Right lung (tissue), 10 donors: ENCODE measurements around the gene PSTK. TPM values are rescaled to one million over a fixed set of nuclear protein-coding genes. Genes with fewer than 3 reads are reported as not detected.

ENCODE experiments used
- DNase-seq, 2 donors: peaks; one replicate each; pipeline ENCODE4 v3.0.0-alpha.2; 2013
- long read RNA-seq, 8 donors: transcript quantifications; one replicate each; lab custom pipeline, GENCODE V29; 2026
- polyA plus RNA-seq, 5 donors: library from polyadenylated mRNA; unstranded; fragments of 120-200 nt; gene quantifications; one replicate each; pipeline versions ENCODE4 v1.2.1 to v1.2.3, GENCODE V29; 2013; ENCODE audit warnings: inconsistent platforms in 1 of 5, low replicate concordance in 1 of 5; ENCODE audit not compliant: insufficient read length in 5 of 5, insufficient read depth in 1 of 5

The PSTK gene, protein sequence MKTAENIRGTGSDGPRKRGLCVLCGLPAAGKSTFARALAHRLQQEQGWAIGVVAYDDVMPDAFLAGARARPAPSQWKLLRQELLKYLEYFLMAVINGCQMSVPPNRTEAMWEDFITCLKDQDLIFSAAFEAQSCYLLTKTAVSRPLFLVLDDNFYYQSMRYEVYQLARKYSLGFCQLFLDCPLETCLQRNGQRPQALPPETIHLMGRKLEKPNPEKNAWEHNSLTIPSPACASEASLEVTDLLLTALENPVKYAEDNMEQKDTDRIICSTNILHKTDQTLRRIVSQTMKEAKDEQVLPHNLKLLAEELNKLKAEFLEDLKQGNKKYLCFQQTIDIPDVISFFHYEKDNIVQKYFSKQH
- 10 to 100 TPM in 2 of 5 donors, 1 to 10 TPM in 3; 6.6 to 11.1 (median 8.5) TPM for polyA plus RNA-seq
- long read RNA-seq, donor 1, partial matches to known transcripts, result 0 of 3 reads
- long read RNA-seq, donor 1, other reads (novel, unspliced or antisense), result 0 of 3 reads
- long read RNA-seq, donor 2, result 0 reads
- long read RNA-seq, donor 3, partial matches to known transcripts, result 0 of 2 reads
- long read RNA-seq, donor 3, other reads (novel, unspliced or antisense), result 0 of 2 reads
- long read RNA-seq, donor 4, partial matches to known transcripts, result 0 of 11 reads
- long read RNA-seq, donor 4, other reads (novel, unspliced or antisense), result 9 of 11 reads
- long read RNA-seq, donor 5, partial matches to known transcripts, result 0 of 5 reads
- long read RNA-seq, donor 5, other reads (novel, unspliced or antisense), result 0 of 5 reads
- long read RNA-seq, donor 6, partial matches to known transcripts, result 0 of 2 reads
- long read RNA-seq, donor 6, other reads (novel, unspliced or antisense), result 0 of 2 reads
- long read RNA-seq, donor 7, partial matches to known transcripts, result 0 of 3 reads
- long read RNA-seq, donor 7, other reads (novel, unspliced or antisense), result 0 of 3 reads
- long read RNA-seq, donor 8, partial matches to known transcripts, result 0 of 3 reads
- long read RNA-seq, donor 8, other reads (novel, unspliced or antisense), result 0 of 3 reads

DNA sequence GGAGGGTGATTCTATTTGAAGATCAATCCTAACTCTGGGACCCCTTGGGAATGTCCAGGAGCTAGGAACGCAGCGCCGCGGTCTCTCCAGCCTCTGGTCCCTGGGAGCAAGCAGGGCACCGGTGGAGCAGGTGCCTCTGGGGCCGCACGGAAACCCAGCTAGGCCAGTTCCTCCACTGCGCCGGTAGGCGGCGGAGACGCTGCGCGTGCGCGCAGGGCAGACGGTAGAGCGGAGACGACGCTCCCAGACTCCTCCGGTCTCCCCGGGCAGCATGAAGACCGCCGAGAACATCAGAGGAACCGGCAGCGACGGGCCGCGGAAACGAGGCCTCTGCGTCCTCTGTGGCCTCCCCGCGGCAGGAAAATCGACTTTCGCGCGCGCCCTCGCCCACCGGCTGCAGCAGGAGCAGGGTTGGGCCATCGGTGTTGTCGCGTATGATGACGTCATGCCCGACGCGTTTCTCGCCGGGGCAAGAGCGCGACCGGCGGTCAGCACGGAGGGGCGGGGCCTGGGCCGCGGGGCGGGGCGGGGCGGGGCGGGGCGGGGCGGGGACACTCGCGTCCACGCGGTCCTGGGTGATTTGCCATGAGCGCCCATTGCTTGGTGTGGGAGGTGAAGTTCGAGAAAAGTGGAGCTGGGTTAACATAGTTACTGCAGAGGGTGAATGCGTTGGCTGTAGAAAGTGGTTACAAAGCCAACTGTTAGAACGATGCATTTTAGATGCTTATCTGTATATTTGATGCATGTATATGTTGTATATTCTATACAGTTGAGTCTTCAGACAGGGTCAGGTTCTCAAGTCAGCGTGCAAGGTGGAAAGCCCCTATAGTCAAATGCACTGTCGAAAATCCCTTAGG, at the start of gene PSTK:
Gene PSTK, plus strand, starts transcription at position 193 of the 857 bp plus-strand sequence. Its CDS starts 79 bp downstream, at position 272.
- peak; percentile 95 to 96 for DNase-seq

DNA sequence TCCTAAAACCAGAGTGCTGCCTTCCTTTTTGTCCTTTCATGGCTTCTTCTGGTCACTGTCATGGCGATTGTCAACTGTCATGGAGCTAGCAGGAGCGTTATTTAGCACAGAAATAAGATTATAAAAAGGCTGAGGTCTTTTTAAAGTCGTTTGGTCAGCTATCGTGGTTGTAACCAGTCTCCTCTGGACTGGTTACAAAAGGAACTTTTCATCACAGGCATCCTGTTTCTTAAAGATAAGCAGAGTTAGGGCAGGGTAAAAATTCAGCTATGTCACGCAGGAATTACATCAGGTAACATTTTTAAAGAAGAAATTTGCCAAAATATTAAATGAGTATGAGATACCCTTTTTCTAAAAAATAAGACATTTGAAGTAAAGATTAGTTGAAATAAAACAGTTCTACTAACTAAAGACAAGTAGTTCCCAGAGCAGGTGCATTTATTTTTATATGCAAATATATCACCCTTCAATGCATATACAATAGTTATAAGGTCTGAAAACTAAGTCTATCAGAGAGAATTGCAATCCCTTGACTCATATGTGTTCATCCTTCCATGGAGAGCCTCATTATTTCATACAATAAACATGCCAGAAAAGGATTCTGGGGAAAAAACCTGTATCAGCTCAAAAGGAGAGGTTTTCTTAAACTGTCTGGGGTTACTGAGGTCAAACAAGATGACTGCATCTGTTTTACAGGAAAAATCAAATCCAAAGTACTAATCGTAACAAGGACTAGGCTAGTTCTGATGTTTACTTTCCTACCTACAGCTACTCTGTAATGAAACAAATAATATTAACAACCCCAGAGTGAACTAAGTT, 48.9 kb upstream of the PSTK start:
- no peak for DNase-seq

DNA sequence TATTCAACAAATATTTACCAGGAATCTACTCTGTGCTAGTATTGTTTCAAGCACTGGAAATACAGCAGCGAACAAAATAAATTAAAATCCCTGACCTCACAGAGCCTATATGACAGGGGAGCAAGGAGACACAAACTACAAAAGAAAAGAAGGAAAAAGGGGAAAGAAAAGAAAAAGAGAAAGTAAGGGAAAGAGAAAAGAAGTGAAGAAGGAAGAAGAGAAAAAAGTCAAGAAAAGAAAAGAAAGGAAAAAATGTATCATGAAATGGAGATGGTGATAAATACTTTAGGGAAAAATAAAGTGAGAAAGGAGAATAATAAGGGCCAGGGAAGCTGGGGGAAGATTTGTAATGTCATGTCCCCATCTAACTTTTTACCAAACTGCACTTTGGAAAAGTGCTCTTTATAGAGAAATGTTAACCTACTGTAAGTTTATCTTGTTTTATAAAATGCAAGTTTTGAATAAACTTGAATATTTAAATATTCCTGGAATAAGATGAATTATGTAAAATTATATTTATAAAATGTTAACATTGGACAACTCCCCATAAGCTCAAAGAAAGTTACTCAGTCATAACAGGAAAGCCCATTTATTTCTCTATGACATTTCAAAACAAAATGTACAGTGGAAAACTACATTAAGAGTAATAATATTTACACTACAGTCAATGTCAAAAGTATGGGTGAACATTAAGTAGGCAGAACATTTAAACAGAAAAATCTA, 40.9 kb upstream of the PSTK start:
- DNase-seq, result no peak

DNA sequence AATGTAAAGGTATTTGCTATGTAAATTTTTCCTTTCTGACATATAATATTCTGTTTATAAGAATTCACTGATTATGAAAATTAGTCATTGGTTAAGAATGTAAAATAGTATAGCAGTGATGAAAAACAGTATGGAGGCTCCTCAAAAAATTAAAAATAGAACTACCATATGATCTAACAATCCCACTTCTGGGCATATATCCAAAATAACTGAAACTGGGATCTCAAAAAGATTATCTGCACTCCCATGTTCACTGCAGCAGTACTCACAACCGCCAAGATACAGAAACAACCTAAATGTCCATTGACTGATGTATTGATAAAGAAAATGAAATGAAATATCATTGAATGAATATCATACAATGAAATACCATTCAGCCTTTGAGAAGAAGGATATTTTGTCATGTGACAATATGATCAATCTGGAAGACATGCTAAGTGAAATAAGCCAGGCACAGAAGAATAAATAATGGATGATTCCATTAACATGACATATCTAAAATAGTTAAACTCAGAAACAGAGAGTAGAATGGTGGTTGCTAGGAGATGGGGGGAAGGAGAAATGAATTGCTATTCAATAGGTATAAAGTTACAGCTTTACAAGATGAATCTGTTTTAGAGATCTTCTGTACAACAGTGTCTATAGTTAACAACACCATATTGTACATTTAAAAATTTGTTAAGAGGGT, 40.2 kb upstream of the PSTK start:
- no peak for DNase-seq

DNA sequence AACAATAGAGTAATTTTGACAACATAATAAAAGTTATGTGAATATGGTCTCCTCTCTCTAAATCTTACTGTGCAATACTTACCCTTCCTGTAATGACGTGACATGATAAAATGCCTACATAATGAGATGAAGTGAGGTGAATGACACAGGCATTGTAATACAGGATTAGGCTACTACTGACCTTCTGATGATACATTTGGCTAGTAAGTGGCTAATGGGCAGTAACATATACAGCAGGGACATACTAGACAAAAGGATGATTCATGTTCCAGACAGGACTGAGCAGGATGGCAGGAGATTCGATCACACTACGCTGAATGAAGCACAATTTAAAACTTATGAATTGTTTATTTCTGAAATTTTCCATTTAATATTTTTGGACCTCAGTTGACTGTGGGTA, 30.9 kb upstream of the PSTK start:
- no peak for DNase-seq

DNA sequence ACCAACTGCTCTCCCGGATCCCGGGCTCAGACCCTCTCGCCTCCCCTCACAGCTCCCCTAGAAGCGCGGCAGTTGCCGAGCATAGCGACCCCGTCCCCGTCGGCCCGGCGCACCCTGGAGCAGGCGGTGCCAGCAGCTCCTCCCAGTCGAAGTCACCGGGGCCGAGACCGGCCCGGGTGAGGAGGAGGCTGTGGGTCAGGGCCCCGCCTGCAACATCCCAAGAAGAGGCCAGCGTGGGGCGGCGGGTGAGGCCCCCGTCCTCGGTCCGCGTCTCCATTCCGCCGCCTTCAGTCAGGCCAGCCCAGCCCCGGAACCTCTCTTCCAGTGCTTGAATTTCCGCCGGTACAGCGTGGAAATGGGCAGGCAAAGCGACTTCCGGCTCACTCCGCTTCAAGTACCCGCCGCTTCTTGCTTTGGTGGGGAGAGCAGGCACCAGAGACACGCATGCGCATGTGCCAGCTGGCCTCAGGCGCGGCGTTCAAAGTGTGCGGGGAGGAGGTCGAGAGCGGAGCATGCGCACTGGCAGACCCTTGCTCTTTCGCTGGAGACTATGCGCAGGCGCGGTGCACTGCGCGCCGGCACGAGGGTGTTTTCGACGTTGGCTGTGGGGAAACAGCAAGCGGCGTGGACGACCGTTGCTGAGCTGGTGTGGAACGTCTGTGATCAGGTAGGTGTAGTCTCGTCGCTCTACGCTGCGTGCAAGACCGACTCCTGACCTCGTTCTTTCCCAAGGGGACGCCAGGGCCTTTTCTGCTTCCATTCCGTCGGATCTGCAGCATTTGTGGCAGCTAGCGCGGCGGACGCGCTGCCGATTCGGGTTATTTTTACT, 26.1 kb upstream of the PSTK start, which contains the start of gene C10orf88:
Gene C10orf88, minus strand, starts transcription at position 326 of the 829 bp plus-strand sequence. Its CDS starts 49 bp downstream, at position 277.
- DNase-seq, result peak; percentile 97

DNA sequence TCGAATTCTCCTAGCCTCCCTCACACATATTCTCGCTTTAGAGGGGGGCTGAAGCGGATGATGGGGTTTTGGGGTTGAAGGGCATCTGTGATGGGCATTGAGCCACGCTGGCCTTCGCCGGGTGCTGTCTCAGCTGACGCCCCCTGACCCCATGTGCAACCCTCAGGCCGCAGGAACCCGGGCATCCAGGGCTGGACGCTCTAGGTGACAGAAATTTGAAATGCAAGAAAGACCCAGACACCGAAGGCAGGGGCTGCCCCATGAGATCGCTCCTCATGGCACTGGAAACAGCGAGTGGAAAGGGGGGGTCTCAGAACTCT, 25.5 kb upstream of the PSTK start:
- DNase-seq, result no peak

DNA sequence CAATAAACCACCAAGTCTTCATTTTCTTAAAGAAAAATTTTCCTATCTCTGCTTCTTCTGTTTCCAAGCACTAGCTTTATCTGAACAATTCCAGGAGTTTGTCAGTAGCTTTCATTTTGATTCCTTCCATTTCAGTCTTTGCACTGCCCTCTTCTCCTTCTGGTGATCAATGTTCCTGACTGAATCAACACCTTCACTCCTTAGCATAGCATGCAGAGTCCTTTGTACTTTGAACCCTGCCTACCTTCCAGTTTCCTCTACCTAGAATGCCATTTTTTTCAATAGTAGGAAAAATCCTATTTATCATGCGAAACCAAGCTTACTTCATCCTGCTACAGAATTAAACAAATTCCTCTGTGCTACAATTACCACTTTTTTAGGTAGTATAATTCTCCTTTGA, 24.3 kb upstream of the PSTK start:
- DNase-seq, result no peak

DNA sequence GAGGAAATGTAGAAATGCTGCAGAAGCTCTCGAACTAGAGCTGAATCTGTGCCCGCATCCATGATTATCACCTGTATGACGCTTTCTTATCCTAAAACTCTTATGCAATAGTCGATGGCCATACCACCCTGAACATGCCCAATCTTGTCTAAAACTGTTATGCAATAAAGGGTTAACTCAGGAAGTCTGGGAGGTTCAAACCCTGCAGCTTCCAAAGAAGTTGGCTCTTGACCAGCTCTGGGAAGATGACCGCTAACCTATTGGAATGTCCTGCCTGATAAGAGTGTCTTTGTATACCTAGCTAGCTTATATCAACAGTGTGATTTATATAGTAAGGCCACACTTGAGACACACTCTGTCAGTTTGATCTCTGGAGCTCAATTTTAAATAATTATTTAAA, 22.7 kb upstream of the PSTK start:
- no peak for DNase-seq

DNA sequence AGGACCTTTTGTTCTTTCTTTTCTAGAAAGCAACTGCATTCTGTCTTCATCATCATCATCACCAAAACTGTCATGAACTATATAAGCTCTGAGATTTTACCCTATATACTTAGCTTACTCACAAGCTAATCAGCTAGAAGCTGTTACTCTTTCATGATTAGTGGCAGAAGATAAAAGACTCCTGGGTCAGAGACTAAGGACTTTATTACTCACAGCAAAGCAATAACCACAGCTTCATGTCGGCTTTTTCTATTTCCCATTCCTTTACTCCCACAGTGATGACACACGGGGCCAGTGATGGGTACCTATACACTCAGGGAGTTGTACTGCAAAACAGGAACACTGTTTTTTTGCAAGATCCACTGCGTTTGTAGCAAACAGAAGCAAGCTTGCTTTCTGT, 17.8 kb upstream of the PSTK start:
- no peak for DNase-seq

DNA sequence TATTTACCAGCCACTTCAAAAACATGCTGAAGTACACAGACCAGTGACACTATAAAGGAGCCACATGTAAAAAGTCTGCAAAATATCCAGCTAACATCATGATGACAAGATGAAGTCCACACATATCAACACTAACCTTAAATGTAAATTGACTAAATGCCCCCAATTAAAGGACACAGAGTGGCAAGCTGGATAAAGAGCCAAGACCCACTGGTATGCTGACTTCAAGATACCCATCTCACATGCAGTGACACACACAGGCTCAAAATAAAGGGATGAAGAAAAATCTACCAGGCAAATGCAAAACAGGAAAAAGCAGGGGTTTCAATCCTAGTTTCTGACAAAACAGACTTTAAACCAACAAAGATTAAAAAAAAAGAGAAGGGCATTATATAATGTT, 13.3 kb upstream of the PSTK start:
- no peak for DNase-seq

DNA sequence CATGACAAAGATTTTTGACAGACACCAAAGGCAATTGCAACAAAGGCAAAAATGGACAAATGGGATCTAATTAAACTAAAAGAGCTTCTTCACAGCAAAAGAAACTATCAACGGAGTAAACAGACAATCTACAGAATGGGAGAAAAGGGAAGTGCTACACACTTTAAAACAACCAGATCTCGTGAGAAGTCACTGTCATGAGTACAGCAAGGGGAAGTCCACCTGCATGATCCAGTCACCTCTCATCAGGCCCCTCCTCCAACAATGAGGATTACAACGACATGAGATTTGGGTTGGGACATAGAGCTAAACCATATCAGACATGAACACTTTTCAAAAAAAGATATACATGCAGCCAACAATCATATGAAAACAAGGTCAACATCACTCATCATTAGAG, 11.5 kb upstream of the PSTK start:
- DNase-seq, result no peak

DNA sequence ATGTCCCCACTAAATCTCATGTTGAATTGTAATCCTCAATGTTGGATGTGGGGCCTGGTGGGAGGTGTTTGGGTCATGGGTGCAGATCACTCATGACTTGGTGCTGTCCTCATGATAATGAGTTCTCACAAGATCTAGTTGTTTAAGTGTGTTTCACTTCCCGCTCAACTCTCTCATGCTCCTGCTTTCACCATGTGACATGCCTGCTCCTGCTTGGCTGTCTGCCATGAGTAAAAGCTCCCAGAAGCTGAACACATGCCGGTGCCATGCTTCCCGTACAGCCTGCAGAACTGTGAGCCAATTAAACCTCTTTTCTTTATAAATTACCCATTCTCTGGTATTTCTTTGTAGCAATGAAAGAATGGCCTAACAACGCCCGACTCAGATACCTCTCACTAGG, 6.2 kb upstream of the PSTK start:
- DNase-seq, result no peak

DNA sequence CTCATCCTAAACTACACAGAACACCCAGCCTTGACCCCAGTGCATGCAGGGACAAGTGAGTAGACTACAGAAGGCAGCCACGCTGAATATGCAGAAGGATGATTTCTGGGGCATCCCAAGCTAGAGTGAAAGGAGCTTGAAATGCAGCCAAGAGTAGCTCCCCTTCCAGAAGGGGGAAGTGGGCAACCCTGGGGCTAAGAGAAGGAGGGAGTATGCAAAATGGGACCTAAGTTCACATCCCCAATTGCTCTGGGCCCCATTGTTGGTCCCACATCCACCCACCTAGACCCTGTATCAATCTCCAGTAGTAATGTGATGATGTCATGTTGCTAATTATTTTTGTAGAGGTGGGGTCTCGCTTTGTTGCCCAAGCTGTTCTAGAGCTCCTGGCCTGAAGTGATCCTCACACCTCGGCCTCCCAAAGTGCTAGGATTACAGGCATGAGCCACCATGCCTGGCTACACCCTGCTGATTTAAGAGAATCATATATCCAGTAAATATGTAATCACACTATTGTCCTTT, 5.6 kb upstream of the PSTK start:
- DNase-seq, result no peak

DNA sequence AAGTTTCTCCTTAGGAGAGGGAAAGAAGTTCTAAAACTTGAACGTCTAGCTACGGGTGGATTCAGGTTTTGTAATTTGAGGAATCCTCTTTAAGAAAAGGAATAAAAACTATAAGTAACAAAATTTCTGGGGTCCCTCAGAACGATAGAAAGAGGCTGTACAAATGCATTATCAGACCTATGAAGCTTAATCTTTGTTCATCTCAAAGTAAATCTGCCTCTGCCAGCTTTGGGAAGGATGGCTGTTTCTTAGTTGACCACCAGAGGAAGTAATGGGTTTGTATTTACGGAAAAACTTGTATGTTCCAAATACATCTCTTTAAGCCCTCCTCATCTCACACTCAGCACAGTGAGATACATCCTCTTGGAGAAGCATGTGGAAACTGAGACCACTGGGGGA, 864 bp downstream of the PSTK start:
- peak; percentile 10 to 17 for DNase-seq

DNA sequence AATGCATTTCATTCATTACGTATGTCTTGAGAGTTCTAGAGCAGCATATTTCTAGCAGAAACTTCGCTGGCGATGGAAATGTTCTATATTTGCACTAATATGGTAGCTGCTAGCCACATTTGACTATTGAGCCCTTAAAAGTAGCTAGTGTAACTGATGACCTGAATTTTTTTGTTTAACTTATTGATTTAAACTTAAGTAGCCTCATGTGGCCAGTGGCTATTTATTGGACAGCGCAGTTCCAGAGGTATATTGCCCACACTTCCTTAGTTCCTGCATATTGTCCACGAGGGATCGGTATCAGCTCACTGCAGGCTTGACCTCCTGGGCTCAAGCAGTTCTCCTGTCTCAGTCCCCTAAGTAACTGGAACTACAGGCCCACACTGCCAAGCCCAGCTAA, 3.7 kb downstream of the PSTK start:
- DNase-seq, result no peak

DNA sequence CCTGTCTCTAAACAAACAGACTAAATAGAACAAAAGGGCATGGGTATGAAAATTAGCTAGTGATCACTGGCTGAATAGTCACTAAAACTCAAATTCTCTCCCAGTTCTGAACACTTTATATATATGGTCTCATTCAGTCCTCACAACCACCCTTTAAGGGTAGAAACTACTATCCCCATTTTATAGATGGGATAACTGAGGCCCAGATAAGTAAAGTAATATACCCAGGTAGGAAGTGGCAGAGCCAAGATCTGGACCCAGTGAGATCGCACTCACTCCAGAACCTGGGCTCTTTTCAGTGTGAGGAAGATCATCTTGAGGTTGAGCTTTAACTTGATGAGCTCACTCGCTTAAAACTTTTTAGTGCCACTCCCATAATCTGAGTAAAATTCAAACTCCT, 4.5 kb downstream of the PSTK start:
- DNase-seq, result no peak

DNA sequence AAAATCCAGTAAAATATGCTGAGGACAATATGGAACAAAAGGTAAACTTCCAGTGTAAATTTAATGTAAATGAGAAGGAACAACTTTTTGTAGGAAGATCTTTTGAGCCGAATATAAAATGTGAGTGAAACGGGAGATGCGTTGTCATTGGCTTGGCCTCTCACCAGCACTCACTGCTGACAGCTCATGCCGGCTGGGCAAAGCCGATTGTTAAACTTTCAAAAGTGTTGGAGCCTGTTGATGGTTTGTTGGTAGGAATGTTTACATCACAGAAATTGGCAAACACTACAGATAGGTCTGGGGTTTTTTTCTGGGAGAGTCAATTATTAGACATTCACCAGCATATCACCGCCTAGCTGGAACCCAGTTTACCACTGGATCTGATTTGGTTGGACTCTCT, 6.1 kb downstream of the PSTK start:
- no peak for DNase-seq
